Activated naive CD8-positive, alpha-beta T cell treated with anti-CD3 and anti-CD28 coated beads, Interleukin-2, amount 50 U/mL, for 24 hours (primary cell): ENCODE measurements around the gene NIPBL.
"Not testable (repeated sequence)": the region's sequence is repeated elsewhere in the genome, so short reads cannot be mapped to it uniquely, and the experiment has no call there.

Source experiments
- ATAC-seq: fragments of 150-1000 bp; cut with Tn5 transposase; one replicate; pipeline ENCODE4 v1.10.0; 2021
- DNase-seq: peaks from one replicate; pipeline ENCODE4 v3.0.0; 2021
- H3K27ac Mint-ChIP-seq: one replicate; pipeline ENCODE4 v1.8.0; 2021; ENCODE audit warnings: mild to moderate bottlenecking, mixed read lengths
- H3K27me3 Mint-ChIP-seq: one replicate; pipeline ENCODE4 v1.8.0; 2021; ENCODE audit warnings: mixed read lengths
- H3K36me3 Mint-ChIP-seq: one replicate; pipeline ENCODE4 v1.8.0; 2021; ENCODE audit warnings: low read depth, mixed read lengths
- H3K4me1 Mint-ChIP-seq: one replicate; pipeline ENCODE4 v1.8.0; 2021; ENCODE audit warnings: mixed read lengths
- H3K4me3 Mint-ChIP-seq: one replicate; pipeline ENCODE4 v1.8.0; 2021; ENCODE audit warnings: mild to moderate bottlenecking, moderate library complexity, mixed read lengths
- H3K9me3 Mint-ChIP-seq: one replicate; pipeline ENCODE4 v1.8.0; 2021; ENCODE audit warnings: mixed read lengths

The NIPBL gene

GRCh38 chr5:36902353-36902752, 25.8 kb downstream of the NIPBL start:
- H3K36me3 Mint-ChIP-seq, result peaks cover 14% of the 10 kb centered on the region
- ATAC-seq (no peak), DNase-seq (no peak)
- H3K9me3 Mint-ChIP-seq, result peaks cover 13% of the 10 kb centered on the region
- H3K27ac Mint-ChIP-seq, result no peak overlapping the region
- H3K4me3 Mint-ChIP-seq, result no peak overlapping the region
- peaks cover 65% of the 10 kb centered on the region for H3K4me1 Mint-ChIP-seq
- H3K27me3 Mint-ChIP-seq, result no peaks in the 10 kb centered on the region

- H3K4me3 Mint-ChIP-seq, result no peak overlapping the region
- peaks cover 69% of the 10 kb centered on the region for H3K4me1 Mint-ChIP-seq
- H3K9me3 Mint-ChIP-seq, result peaks cover 13% of the 10 kb centered on the region
- ATAC-seq (no peak), DNase-seq (no peak)
- H3K27me3 Mint-ChIP-seq, result no peaks in the 10 kb centered on the region
- H3K27ac Mint-ChIP-seq, result no peak overlapping the region
- H3K36me3 Mint-ChIP-seq, result peaks cover 14% of the 10 kb centered on the region
Observed at GRCh38 chr5:36904677-36905076, 28.1 kb downstream of the NIPBL start.

DNA sequence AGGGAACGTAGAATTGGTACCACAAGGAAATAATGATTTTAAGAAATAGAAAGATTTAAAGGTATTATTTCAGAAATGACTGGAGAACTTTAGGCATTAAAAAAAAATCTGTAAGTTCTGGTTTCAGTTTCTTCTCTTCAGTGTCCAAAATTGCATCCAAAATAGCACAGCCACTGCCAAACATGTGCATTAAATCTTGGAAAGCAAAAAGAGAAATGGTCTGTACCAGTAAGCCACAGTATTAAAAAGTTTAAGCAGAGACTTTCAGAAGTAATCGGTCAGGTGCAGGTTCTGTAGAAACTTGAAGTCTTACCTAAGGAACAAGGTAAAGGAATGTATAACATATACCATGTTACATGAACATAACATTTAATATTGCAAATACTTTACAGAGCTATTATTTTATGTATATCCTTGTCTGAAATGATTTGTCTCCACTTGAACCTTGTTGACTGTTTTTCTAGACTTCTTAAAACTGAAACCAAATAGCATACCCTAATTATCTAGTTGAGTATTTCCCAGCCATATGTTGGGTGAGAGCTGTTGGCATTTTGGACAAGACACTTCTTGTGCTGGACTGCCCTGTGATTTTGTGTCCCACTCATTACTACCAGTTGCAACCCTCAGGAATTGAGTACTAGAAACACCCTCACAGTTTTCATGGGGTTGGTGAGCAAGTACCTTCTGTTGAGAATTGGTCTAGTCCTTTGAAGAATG, 32.1 kb downstream of the NIPBL start:
- H3K4me1 Mint-ChIP-seq, result peaks cover 50% of the 10 kb centered on the region
- H3K27ac Mint-ChIP-seq, result no peak overlapping the region
- no peaks in the 10 kb centered on the region for H3K27me3 Mint-ChIP-seq
- DNase-seq (no peak), ATAC-seq (no peak)
- no peaks in the 10 kb centered on the region for H3K9me3 Mint-ChIP-seq
- no peak overlapping the region for H3K4me3 Mint-ChIP-seq
- H3K36me3 Mint-ChIP-seq, result peaks cover 2% of the 10 kb centered on the region

GRCh38 chr5:36915653-36916052, 39.1 kb downstream of the NIPBL start:
- no peaks in the 10 kb centered on the region for H3K9me3 Mint-ChIP-seq
- ATAC-seq, result no peak
- DNase-seq, result no peak
- H3K27me3 Mint-ChIP-seq, result no peaks in the 10 kb centered on the region
- H3K27ac Mint-ChIP-seq, result no peak overlapping the region
- peaks cover 6% of the 10 kb centered on the region for H3K36me3 Mint-ChIP-seq
- peaks cover 40% of the 10 kb centered on the region for H3K4me1 Mint-ChIP-seq
- no peak overlapping the region for H3K4me3 Mint-ChIP-seq

DNA sequence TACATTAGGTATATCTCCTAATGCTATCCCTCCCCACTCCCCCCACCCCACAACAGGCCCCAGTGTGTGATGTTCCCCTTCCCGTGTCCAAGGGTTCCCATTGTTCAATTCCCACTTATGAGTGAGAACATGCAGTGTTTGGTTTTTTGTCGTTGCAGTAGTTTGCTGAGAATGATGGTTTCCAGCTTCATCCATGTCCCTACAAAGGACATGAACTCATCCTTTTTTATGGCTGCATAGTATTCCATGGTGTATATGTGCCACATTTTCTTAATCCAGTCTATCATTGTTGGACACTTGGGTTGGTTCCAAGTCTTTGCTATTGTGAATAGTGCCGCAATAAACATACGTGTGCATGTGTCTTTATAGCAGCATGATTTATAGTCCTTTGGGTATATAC, 40.0 kb downstream of the NIPBL start:
- H3K4me1 Mint-ChIP-seq, result peaks cover 46% of the 10 kb centered on the region
- ATAC-seq, result not testable (repeated sequence)

DNA sequence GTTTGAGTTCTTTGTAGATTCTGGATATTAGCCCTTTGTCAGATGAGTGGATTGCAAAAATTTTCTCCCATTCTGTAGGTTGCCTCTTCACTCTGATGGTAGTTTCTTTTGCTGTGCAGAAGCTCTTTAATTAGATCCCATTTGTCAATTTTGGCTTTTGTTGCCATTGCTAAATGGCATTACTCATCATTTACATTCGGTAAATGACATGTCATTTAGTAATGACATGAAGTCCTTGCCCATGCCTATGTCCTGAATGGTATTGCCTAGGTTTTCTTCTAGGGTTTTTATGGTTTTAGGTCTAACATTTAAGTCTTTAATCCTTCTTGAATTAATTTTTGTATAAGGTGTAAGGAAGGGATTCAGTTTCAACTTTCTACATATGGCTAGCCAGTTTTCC, 40.8 kb downstream of the NIPBL start:
- peaks cover 47% of the 10 kb centered on the region for H3K4me1 Mint-ChIP-seq
- not testable (repeated sequence) for H3K9me3 Mint-ChIP-seq, DNase-seq, H3K36me3 Mint-ChIP-seq, ATAC-seq, H3K27me3 Mint-ChIP-seq, H3K4me3 Mint-ChIP-seq, H3K27ac Mint-ChIP-seq

More for the DNA sequence above, 40.0 kb downstream of the NIPBL start:
- H3K27ac Mint-ChIP-seq, DNase-seq, H3K36me3 Mint-ChIP-seq, H3K27me3 Mint-ChIP-seq, H3K9me3 Mint-ChIP-seq, H3K4me3 Mint-ChIP-seq: not testable (repeated sequence)

DNA sequence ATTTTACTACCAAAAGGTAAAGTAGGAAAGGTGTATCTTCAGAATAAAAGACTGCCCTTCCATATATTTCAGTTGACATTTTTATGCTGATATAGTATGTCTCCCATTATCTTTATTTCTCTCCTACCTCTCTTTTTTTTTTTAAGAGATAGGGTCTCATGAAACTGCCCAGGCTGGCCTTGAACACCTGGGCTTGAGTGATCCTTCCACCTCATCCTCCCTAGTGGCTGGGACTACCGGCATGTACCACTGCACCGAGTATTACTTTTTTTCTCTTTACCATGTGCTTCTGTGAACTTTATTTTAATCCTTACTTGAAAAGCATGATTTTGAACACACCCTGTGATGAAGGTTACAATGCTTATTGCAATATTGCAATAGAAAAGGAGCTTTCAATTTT, 42.7 kb downstream of the NIPBL start:
- Mint-ChIP-seq H3K4me3 (no peak overlapping the region), H3K27ac (no peak overlapping the region), H3K27me3 (no peaks in the 10 kb centered on the region), H3K4me1 (peaks cover 44% of the 10 kb centered on the region), H3K36me3 (peaks cover 6% of the 10 kb centered on the region), H3K9me3 (no peaks in the 10 kb centered on the region)
- no peak for ATAC-seq
- DNase-seq, result no peak

DNA sequence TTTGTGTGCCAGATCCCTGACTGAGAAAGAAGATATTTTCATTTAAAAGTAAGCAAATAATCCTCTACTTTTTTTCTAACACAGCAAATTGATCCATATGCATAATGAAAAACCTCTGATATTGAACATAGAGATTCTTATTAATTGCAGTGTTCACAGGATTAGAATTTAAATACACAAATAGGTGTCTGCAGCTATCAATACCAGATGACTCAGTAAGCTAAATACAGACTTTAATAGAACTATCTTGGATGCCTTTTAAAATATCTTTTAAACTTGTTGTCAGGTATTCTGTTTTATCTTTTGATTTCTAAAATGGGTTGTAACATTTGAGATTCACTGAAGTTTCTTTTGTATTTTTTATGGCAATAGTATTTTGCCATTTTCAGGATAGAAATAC, 43.1 kb downstream of the NIPBL start:
- Mint-ChIP-seq H3K9me3 (no peaks in the 10 kb centered on the region), H3K36me3 (peaks cover 6% of the 10 kb centered on the region), H3K4me3 (no peak overlapping the region), H3K27me3 (no peaks in the 10 kb centered on the region), H3K4me1 (peaks cover 42% of the 10 kb centered on the region), H3K27ac (no peak overlapping the region)
- no peak for ATAC-seq
- DNase-seq, result no peak

DNA sequence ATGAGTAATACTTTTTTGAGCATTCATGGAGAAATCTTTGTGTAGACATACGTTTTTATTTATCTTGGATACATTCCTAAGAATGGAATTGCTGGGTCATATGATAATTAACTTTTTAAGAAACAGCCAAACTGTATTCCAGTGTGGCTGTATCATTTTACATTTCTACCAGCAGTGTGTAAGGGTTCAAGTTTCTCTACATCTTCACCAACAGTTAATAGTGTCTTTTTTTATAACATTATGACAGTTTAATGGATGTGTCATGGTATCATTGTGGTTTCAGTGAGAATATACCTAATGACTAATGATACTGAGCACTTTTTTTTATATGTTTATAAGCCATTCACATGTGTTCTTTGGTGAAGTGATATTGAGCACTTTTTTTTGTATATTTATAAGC, 52.4 kb downstream of the NIPBL start:
- ATAC-seq, result peak; percentile 86
- peaks cover 69% of the 10 kb centered on the region for H3K4me1 Mint-ChIP-seq
- peaks cover 4% of the 10 kb centered on the region for H3K36me3 Mint-ChIP-seq
- no peak overlapping the region for H3K4me3 Mint-ChIP-seq
- H3K9me3 Mint-ChIP-seq, result no peaks in the 10 kb centered on the region
- H3K27ac Mint-ChIP-seq, result no peak overlapping the region
- DNase-seq, result no peak
- H3K27me3 Mint-ChIP-seq, result no peaks in the 10 kb centered on the region

GRCh38 chr5:36929438-36929837, 52.9 kb downstream of the NIPBL start:
- Mint-ChIP-seq H3K9me3 (no peaks in the 10 kb centered on the region), H3K4me3 (no peak overlapping the region), H3K27me3 (no peaks in the 10 kb centered on the region), H3K27ac (no peak overlapping the region), H3K4me1 (peaks cover 73% of the 10 kb centered on the region), H3K36me3 (peaks cover 4% of the 10 kb centered on the region)
- no peak for ATAC-seq
- no peak for DNase-seq

DNA sequence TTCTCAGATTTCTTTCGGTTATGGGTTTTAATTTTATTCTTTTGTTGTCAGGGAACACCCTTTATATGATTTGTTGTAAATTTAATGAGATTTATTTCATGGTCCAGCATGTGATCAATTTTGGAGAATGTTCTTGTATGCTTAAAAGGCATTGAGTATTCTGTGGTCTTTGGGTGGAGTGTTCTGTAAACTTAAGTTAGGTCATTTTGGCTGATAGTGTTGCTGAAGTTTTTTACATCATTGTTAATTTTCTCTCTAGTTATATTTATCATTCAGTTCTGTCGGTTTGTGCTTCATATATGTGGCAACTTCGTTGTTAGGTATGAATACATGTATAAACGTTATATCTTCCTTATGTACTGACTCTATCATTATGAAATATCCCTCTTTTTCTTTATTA, 55.5 kb downstream of the NIPBL start:
- Mint-ChIP-seq H3K27me3 (no peaks in the 10 kb centered on the region), H3K27ac (no peak overlapping the region), H3K4me3 (no peak overlapping the region), H3K9me3 (no peaks in the 10 kb centered on the region), H3K4me1 (peaks cover 83% of the 10 kb centered on the region), H3K36me3 (no peaks in the 10 kb centered on the region)
- ATAC-seq (no peak), DNase-seq (no peak)

DNA sequence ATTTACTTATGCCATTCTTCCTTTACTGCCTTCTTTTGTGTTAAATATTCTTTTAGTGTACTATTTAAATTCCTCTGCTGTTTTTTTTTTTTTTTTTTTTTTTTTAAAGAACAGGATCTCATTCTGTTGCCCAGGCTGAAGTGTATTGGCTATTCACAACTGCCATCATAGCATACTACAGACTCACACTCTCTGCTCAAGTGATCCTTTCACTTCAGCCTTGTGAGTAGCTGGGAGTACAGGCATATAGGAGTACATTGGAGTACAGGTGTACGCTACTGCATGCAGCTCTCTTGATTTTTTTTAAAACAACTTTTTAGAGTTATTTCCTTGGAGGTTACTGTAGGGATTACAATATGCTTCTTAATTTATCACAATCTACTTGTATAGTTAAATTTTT, 56.1 kb downstream of the NIPBL start:
- no peak overlapping the region for H3K27ac Mint-ChIP-seq
- ATAC-seq (no peak), DNase-seq (no peak)
- H3K4me3 Mint-ChIP-seq, result no peak overlapping the region
- H3K27me3 Mint-ChIP-seq, result no peaks in the 10 kb centered on the region
- H3K4me1 Mint-ChIP-seq, result peaks cover 86% of the 10 kb centered on the region
- no peaks in the 10 kb centered on the region for H3K9me3 Mint-ChIP-seq
- H3K36me3 Mint-ChIP-seq, result no peaks in the 10 kb centered on the region

DNA sequence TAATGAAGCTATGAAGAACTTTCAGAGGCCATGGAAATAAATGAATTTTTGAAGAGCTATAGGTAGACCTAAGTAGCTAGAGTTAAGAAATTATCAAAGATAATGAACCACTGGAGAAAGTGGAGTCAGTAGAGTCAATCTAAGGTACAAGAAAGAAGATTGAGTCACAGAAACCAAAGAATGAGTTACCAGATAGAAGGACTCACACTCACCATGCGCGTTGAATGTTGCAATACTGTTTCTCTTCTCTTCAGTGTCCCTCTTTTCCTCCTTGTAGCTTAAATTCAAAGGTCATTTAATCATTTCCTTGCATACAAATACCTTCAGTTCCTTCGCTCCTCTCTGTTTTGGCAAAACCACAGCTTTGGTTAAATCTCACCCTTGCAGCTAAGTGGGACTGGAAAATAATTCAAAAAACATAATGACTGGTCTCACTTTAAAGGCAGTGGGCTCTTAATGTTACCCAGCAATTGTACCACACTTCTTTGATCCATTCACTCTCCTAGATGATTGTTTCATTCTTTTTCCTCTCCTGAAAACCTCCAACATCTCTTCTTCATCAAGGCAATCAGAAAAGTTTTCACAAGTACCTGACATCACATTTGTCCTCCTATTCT, 58.3 kb downstream of the NIPBL start:
- H3K9me3 Mint-ChIP-seq, result no peaks in the 10 kb centered on the region
- no peaks in the 10 kb centered on the region for H3K36me3 Mint-ChIP-seq
- ATAC-seq, result peak; percentile 96
- H3K27ac Mint-ChIP-seq, result peak overlapping the region; percentile 79
- no peak overlapping the region for H3K4me3 Mint-ChIP-seq
- DNase-seq, result no peak
- H3K27me3 Mint-ChIP-seq, result no peaks in the 10 kb centered on the region
- H3K4me1 Mint-ChIP-seq, result peaks cover 79% of the 10 kb centered on the region

- Mint-ChIP-seq H3K9me3 (no peaks in the 10 kb centered on the region), H3K4me1 (peaks cover 76% of the 10 kb centered on the region), H3K4me3 (no peak overlapping the region), H3K36me3 (no peaks in the 10 kb centered on the region), H3K27ac (no peak overlapping the region), H3K27me3 (no peaks in the 10 kb centered on the region)
- DNase-seq, result no peak
- ATAC-seq, result no peak
Observed at GRCh38 chr5:36935805-36936204, 59.2 kb downstream of the NIPBL start.

DNA sequence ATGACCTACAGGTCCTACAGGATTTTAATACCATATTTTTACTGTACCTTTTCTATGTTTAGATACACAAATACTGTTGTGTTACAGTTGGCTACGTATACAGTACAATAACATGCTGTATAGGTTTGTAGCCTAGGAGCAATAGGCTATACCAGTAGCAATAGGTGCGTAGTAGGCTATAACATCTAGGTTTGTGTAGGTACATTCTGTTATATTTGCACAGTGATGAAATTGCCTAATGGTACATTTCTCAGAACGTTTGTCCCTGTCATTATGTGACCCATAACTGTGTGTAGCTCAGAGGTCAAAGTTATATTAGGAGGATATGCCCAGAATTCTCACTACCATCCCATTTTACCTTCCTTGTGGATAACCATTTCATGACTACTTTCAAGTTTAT, 59.7 kb downstream of the NIPBL start:
- no peak for ATAC-seq
- Mint-ChIP-seq H3K4me3 (no peak overlapping the region), H3K4me1 (peaks cover 76% of the 10 kb centered on the region), H3K9me3 (no peaks in the 10 kb centered on the region), H3K27ac (no peak overlapping the region), H3K27me3 (no peaks in the 10 kb centered on the region), H3K36me3 (no peaks in the 10 kb centered on the region)
- DNase-seq, result no peak
